Measurements from ENCODE around the gene SELENBP1.
A peak's percentile ranks its signal among the peaks of the same experiment; 100 is the strongest.

The SELENBP1 gene

GRCh38 chr1:151340870-151341754, 31.4 kb downstream of the SELENBP1 start:
- H3K4me1 ChIP-seq (ENCODE audit: control insufficient read depth, low read length): peaks cover 22% of the 10 kb centered on the region
- peaks cover 18% of the 10 kb centered on the region for H3F3A ChIP-seq (ENCODE audit: control insufficient read depth, insufficient read depth)
- H3K4me2 ChIP-seq (ENCODE audit: low read length): peak overlapping the region; percentile 23; the same call in 1 of the 2 replicates
- H3K4me3 ChIP-seq (ENCODE audit: low read length): no peak overlapping the region
- peaks cover 6% of the 10 kb centered on the region for H3K79me2 ChIP-seq (ENCODE audit: control insufficient read depth, low read length)
- H4K20me1 ChIP-seq (ENCODE audit: control insufficient read depth, insufficient read depth, low read depth, low read length): no peaks in the 10 kb centered on the region
- no peaks in the 10 kb centered on the region for H3K9me3 ChIP-seq (ENCODE audit: control insufficient read depth, insufficient read depth, low read length)
- no peak overlapping the region for H3K27ac ChIP-seq (ENCODE audit: low read depth, low read length)
- no peaks in the 10 kb centered on the region for H3K27me3 ChIP-seq (ENCODE audit: control insufficient read depth, low read length)
- H3K9me2 ChIP-seq (replicated peaks; ENCODE audit: control insufficient read depth, low read length): no peaks in the 10 kb centered on the region
- peaks cover 45% of the 10 kb centered on the region for H3K36me3 ChIP-seq (ENCODE audit: control insufficient read depth, low read length)
- TF ChIP-seq, protein P1, sequence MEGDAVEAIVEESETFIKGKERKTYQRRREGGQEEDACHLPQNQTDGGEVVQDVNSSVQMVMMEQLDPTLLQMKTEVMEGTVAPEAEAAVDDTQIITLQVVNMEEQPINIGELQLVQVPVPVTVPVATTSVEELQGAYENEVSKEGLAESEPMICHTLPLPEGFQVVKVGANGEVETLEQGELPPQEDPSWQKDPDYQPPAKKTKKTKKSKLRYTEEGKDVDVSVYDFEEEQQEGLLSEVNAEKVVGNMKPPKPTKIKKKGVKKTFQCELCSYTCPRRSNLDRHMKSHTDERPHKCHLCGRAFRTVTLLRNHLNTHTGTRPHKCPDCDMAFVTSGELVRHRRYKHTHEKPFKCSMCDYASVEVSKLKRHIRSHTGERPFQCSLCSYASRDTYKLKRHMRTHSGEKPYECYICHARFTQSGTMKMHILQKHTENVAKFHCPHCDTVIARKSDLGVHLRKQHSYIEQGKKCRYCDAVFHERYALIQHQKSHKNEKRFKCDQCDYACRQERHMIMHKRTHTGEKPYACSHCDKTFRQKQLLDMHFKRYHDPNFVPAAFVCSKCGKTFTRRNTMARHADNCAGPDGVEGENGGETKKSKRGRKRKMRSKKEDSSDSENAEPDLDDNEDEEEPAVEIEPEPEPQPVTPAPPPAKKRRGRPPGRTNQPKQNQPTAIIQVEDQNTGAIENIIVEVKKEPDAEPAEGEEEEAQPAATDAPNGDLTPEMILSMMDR (IDR thresholded peaks at IDR 0.05; ENCODE audit: low read depth, low read length, poor library complexity, severe bottlenecking): peak; percentile 81
- no peak for TF ChIP-seq EZH2phosphoT487 (IDR thresholded peaks at IDR 0.05; ENCODE audit: borderline replicate concordance, low read length)

DNA sequence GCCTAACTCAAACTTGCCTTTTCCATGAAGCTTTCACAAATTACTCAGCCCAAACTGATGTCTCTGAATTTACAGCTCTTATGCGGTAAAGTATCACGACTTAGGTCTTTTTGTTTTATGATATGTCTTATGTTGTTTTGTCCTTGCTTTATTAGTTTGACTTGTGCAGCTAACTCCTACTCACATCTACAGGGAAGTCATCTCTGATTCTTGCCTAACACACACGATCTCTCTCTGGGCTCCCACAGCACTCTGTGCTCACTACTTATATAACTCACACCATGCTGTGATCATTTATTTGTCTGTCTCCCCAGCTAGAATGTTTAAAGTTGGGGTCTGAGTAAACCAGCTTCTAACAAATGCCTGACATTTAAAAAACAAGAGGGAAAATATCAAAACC, 35.9 kb downstream of the SELENBP1 start:
- H3K9me3 ChIP-seq (ENCODE audit: control insufficient read depth, insufficient read depth, low read length): no peaks in the 10 kb centered on the region
- no peaks in the 10 kb centered on the region for H4K20me1 ChIP-seq (ENCODE audit: control insufficient read depth, insufficient read depth, low read depth, low read length)
- H3K36me3 ChIP-seq (ENCODE audit: control insufficient read depth, low read length): peaks cover 3% of the 10 kb centered on the region
- no peak overlapping the region for H3K4me3 ChIP-seq (ENCODE audit: low read length)
- peaks cover 10% of the 10 kb centered on the region for H3K4me1 ChIP-seq (ENCODE audit: control insufficient read depth, low read length)
- peaks cover 14% of the 10 kb centered on the region for H3F3A ChIP-seq (ENCODE audit: control insufficient read depth, insufficient read depth)
- no peaks in the 10 kb centered on the region for H3K79me2 ChIP-seq (ENCODE audit: control insufficient read depth, low read length)
- no peak for TF ChIP-seq EZH2phosphoT487 (IDR thresholded peaks at IDR 0.05; ENCODE audit: borderline replicate concordance, low read length)
- TF ChIP-seq, protein P1 (IDR thresholded peaks at IDR 0.05; ENCODE audit: low read depth, low read length, poor library complexity, severe bottlenecking): no peak
- H3K9me2 ChIP-seq (replicated peaks; ENCODE audit: control insufficient read depth, low read length): no peaks in the 10 kb centered on the region
- H3K4me2 ChIP-seq (ENCODE audit: low read length): no peak overlapping the region
- no peaks in the 10 kb centered on the region for H3K27me3 ChIP-seq (ENCODE audit: control insufficient read depth, low read length)
- H3K27ac ChIP-seq (ENCODE audit: low read depth, low read length): no peak overlapping the region

DNA sequence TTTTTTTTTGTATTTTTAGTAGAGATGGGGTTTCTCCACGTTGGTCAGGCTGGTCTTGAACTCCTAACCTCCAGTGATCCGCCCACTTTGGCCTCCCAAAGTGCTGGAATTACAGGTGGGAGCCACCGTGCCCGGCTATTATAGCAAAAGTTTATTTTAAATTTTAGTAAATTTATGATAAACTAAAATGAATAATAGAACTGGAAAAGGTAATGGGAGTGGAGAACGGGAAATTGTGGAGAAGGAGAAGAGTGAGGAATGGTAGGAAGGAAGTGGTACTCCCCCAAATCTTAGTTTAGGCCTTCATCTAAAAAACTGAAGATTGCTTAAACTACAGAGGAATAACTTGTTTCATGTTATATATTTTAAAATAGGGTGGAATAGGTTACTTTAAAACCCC, 37.7 kb downstream of the SELENBP1 start:
- Histone ChIP-seq H3K9me3 (ENCODE audit: control insufficient read depth, insufficient read depth, low read length) (no peaks in the 10 kb centered on the region), H3K27ac (ENCODE audit: low read depth, low read length) (no peak overlapping the region), H4K20me1 (ENCODE audit: control insufficient read depth, insufficient read depth, low read depth, low read length) (no peaks in the 10 kb centered on the region), H3K4me3 (ENCODE audit: low read length) (no peak overlapping the region), H3K36me3 (ENCODE audit: control insufficient read depth, low read length) (no peaks in the 10 kb centered on the region), H3K9me2 (replicated peaks; ENCODE audit: control insufficient read depth, low read length) (no peaks in the 10 kb centered on the region), H3K79me2 (ENCODE audit: control insufficient read depth, low read length) (no peaks in the 10 kb centered on the region), H3K27me3 (ENCODE audit: control insufficient read depth, low read length) (no peaks in the 10 kb centered on the region), H3K4me2 (ENCODE audit: low read length) (no peak overlapping the region), H3K4me1 (ENCODE audit: control insufficient read depth, low read length) (peaks cover 4% of the 10 kb centered on the region), H3F3A (ENCODE audit: control insufficient read depth, insufficient read depth) (peaks cover 7% of the 10 kb centered on the region; the same call in 1 of the 2 replicates)
- TF ChIP-seq, protein P1 (IDR thresholded peaks at IDR 0.05; ENCODE audit: low read depth, low read length, poor library complexity, severe bottlenecking): no peak
- TF ChIP-seq EZH2phosphoT487 (IDR thresholded peaks at IDR 0.05; ENCODE audit: borderline replicate concordance, low read length): no peak

All from DOHH2 (cell line).